Pancreas (tissue), 10 donors: ENCODE measurements around the gene CTDNEP1. TPM values are rescaled to one million over a fixed set of nuclear protein-coding genes. Genes with fewer than 3 reads are reported as not detected.
A peak's percentile ranks its signal among the peaks of the same experiment; 100 is the strongest.

Experiments used
- ATAC-seq, 4 donors: fragments of 200-7000 bp; cut with Tn5 transposase; one replicate each; pipeline versions ENCODE4 v1.8.0 to v1.9.1; 2020; ENCODE audit warnings: mild to moderate bottlenecking in 4 of 4, moderate library complexity in 4 of 4
- DNase-seq, 6 donors: peaks; one replicate each; pipeline ENCODE4 v3.0.0-alpha.2; 2020
- FAIRE-seq: peaks from 2 replicates; lab custom pipeline; 2012; peaks lifted over from hg19 to GRCh38; lab: Jason Lieb, UNC
- H3K27ac ChIP-seq, 4 donors: fragments of 200-600 bp; sonication (generic); 1 replicate in 3 of 4; 2 replicates in 1 of 4; pipeline versions ENCODE4 v1.5.0 to v1.8.0; 2020
- H3K27me3 ChIP-seq, 4 donors: fragments of 200-600 bp; one replicate each; pipeline ENCODE4 v1.8.0; 2021
- H3K36me3 ChIP-seq, 3 donors: fragments of 200-600 bp; sonication (generic) in 1 of 3; one replicate each; pipeline versions ENCODE4 v1.5.0 to v1.8.0; 2020 to 2021
- H3K4me1 ChIP-seq, 3 donors: fragments of 200-600 bp; one replicate each; pipeline ENCODE4 v1.8.0; 2021
- H3K4me3 ChIP-seq, 4 donors: fragments of 200-600 bp; sonication (generic) in 2 of 4; one replicate each; pipeline versions ENCODE4 v1.5.0 to v1.8.0; 2020 to 2021
- H3K9me3 ChIP-seq, 4 donors: fragments of 200-600 bp; one replicate each; pipeline ENCODE4 v1.8.0; 2021
- WGBS, 2 donors: extraction: QIAGEN DNeasy Blood & Tissue Kit; methylation state at CpG; one replicate each; pipeline ENCODE4 v1.1.7; 2013; 5-methylcytosine and 5-hydroxymethylcytosine counted together
- intact Hi-C, 3 donors: fragments of 100-400 bp; cut with DNase I; formaldehyde crosslinking; loops; one replicate each; pipeline versions ENCODE4 v1.11.1 to v1.14.2; 2022
- polyA plus RNA-seq, 2 donors: library from polyadenylated mRNA; stranded (reverse); fragments of 200-250 nt; gene quantifications; one replicate each; pipeline ENCODE4 v1.2.3, GENCODE V29; 2013
- total RNA-seq, 6 donors: library from RNA; stranded (reverse); fragmentation: NEBNext Ultra II Directional in 4 of 6; extraction: Animal tissue kit (Norgen Biotek cat#: 25700) in 4 of 6; gene quantifications; one replicate each; pipeline versions ENCODE4 v1.2.1 to v1.2.4, GENCODE V29; 2021 to 2023
- TF ChIP-seq, protein P1 (sequence below), 4 donors: fragments of 200-600 bp; sonication (generic) in 3 of 4; IDR thresholded peaks; one replicate each; pipeline versions ENCODE4 v1.5.0 to v1.8.0; 2021; ENCODE audit warnings: antibody characterized with exemption in 4 of 4
- donor health status: healthy with polysubstance abuse.
- donor health status: DM: no; HTN: no; CAD: no; lungs with moderate emphysema.
- donor health status: DM: no; HTN: no; CAD: no.
- donor health status: control.
- donor health status: control.
- donor health status: Bipolar disorder and iron deficiency.
- donor health status: DM: yes; HTN: yes; CAD: no.
- donor health status: DM: no; HTN: no; CAD: no.
- donor health status: DM: no; HTN: no; CAD: no.
- donor health status: DM: yes; HTN: yes; CAD: no.

The CTDNEP1 gene
- total and polyA plus RNA-seq, 8 donors, result 42.0 to 75.2 (median 53.8) TPM

DNA sequence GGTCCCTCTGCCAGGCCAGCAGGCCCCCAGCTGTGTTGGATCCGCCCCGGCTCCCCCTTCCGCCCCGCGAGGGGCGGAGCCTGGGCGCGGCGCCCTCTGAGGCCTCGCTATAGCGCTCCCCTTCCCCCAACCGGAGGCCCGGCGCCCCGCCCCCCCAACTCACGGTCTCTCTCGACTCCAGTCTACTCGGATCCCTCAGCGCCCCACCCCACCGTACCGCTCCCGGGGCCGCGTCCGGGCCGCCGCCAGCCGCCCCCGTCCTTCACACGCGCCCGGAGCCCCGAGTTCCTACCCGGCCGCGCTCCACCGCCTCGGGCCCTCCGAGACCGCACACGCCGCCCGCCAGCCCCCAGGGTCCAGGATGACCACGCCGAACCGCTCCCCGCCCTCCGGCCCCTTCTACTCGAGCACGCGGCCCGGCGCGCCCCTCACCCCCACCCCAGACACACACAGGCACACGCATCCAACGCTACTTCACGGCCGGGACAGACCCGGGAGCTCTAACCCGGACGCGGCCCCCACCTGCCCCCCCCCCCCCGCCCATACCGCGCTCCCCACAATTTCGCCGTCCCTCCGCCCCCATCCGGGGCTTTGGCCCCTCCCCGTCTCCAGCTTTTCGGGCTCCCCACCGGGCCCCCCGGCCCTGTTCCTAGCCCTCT is 13.6 kb downstream of the CTDNEP1 start:
- H3K9me3 ChIP-seq, result no peaks in the 10 kb centered on the region
- H3K27ac ChIP-seq, result peak overlapping the region; percentile 57 to 88 (median 76)
- no peak for FAIRE-seq
- DNase-seq, result peak; percentile 76 to 93 (median 88)
- no peaks in the 10 kb centered on the region for H3K27me3 ChIP-seq
- TF ChIP-seq, protein P1, sequence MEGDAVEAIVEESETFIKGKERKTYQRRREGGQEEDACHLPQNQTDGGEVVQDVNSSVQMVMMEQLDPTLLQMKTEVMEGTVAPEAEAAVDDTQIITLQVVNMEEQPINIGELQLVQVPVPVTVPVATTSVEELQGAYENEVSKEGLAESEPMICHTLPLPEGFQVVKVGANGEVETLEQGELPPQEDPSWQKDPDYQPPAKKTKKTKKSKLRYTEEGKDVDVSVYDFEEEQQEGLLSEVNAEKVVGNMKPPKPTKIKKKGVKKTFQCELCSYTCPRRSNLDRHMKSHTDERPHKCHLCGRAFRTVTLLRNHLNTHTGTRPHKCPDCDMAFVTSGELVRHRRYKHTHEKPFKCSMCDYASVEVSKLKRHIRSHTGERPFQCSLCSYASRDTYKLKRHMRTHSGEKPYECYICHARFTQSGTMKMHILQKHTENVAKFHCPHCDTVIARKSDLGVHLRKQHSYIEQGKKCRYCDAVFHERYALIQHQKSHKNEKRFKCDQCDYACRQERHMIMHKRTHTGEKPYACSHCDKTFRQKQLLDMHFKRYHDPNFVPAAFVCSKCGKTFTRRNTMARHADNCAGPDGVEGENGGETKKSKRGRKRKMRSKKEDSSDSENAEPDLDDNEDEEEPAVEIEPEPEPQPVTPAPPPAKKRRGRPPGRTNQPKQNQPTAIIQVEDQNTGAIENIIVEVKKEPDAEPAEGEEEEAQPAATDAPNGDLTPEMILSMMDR (IDR thresholded peaks at IDR 0.05), result no peak
- ATAC-seq, result peak; percentile 2 to 10 (median 6)
- H3K36me3 ChIP-seq, result peaks cover 0 to 3% (median 0%) of the 10 kb centered on the region in 3 donors
- peak overlapping the region; percentile 77 to 86 (median 80) for H3K4me3 ChIP-seq
- 0 to 1% methylated on average over 47 to 70 of the region's 73 CpGs for WGBS, 2 donors
- peaks cover 17 to 37% (median 17%) of the 10 kb centered on the region in 3 donors for H3K4me1 ChIP-seq
- intact Hi-C loops, result no loop called here

DNA sequence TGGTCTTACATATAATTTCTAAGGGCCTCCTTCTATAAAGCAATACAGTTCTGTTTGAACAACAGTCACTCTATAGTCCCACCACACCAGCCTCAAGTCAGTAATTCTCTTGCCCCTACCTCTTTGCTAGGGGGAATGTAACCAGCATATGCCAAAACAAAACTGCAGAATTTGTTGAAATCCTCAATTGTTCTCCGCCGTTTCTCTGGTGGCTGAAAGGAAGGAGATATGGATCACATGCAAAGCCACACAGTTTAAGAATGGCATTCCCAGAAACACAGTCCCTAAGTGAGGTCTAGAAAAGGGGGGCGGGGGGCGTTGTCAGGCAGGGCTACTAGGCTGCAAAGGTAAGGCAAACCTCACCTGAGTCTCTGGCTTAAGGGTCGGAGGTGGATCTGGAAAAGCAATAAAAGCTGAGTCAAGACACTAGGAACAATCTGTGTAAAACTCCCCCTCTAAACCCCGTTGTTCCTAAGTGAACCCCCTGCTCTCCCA is 14.2 kb downstream of the CTDNEP1 start:
- H3K4me1 ChIP-seq, result peaks cover 17 to 43% (median 17%) of the 10 kb centered on the region in 3 donors
- peak overlapping the region; percentile 77 to 86 (median 80) for H3K4me3 ChIP-seq
- DNase-seq (no peak), FAIRE-seq (no peak), ATAC-seq (no peak)
- H3K9me3 ChIP-seq, result no peaks in the 10 kb centered on the region
- intact Hi-C loops, result no loop called here
- H3K27me3 ChIP-seq, result no peaks in the 10 kb centered on the region
- TF ChIP-seq, protein P1 (IDR thresholded peaks at IDR 0.05), result no peak
- H3K27ac ChIP-seq, result peak overlapping the region; percentile 57 to 88 (median 76)
- peaks cover 0 to 3% (median 0%) of the 10 kb centered on the region in 3 donors for H3K36me3 ChIP-seq
- WGBS, 2 donors, result 15 to 22% methylated on average over 6 of the region's 6 CpGs

DNA sequence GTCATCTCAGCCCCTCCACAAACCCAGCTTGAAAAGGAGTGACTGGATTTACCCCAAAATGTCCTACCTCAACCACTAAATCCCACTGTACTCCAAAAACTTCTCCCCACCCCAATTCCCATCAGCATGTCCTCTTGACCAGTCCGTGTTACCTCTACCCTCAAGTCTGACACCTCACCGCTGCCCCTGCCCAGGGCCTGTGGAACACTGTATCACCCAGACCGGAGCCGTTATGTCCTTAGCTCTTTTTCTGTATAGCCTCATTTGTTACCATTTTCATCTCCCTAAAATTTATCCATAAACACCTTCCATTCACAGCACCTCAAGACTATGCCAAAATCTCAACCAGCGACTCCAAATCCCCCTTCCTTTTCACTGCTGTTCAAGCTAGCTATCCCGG is 14.7 kb downstream of the CTDNEP1 start:
- Histone ChIP-seq H3K4me3 (no peak overlapping the region), H3K9me3 (no peaks in the 10 kb centered on the region), H3K27ac (peak overlapping the region in 3 of 4 donors; percentile 67 to 88 (median 86)), H3K36me3 (peaks cover 0 to 3% (median 0%) of the 10 kb centered on the region in 3 donors), H3K27me3 (no peaks in the 10 kb centered on the region), H3K4me1 (peaks cover 17 to 47% (median 17%) of the 10 kb centered on the region in 3 donors)
- FAIRE-seq, result no peak
- WGBS, 2 donors, result 79 to 85% methylated on average over 6 of the region's 6 CpGs
- intact Hi-C loops, result no loop called here
- peak in 1 of 6 donors; percentile 17 for DNase-seq
- ATAC-seq, result no peak
- TF ChIP-seq, protein P1 (IDR thresholded peaks at IDR 0.05), result no peak

DNA sequence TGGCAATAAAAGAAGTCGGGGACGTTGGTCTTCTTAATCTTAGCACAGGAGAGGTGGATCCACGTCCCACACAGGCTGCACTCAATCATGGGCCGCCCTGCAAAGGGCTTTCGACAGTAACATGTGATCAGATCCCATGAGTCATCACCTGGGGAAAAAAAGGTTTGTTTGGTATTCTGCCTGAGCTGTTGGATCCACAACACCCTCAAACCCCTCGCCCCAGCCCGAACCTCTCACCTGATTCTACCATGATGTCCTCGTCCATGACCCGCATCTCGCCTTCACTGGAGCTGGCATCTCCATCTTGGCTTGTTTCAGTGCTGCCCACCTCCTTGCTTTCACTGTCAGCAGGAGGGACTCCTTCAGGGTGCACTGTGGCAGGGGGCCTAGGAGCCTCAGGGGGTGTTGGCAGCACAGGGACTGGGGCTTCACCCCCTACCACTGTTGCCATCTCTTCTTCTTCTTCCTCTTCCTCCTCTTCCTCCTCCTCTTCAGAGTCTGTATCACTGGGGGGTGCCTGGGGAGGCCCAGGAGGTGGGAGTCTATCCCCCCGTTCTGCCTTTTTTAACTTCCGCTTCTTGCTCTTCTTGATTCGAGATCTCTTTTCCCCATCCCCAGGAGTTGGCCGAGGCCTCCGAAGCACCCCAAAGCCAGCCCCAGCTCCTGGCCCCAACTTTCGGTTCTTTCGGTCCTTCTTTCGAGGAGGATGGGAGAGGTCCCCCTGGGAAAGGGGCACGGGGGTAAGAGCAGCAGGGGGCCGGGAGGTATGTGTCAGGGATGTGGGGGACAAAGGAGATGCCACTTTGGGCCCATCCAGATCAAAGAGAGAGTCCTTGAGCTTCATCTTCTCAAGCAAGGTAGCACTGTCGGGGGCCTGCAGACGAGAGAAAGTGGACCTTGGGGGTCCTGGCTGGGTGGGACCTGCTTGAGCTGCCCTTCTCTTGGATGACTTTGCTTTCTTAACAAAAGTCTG is 15.6 kb downstream of the CTDNEP1 start:
- Histone ChIP-seq H3K27ac (no peak overlapping the region), H3K27me3 (no peaks in the 10 kb centered on the region), H3K36me3 (peaks cover 0 to 3% (median 0%) of the 10 kb centered on the region in 3 donors), H3K4me3 (no peak overlapping the region), H3K4me1 (peaks cover 15 to 46% (median 16%) of the 10 kb centered on the region in 3 donors), H3K9me3 (no peaks in the 10 kb centered on the region)
- TF ChIP-seq, protein P1 (IDR thresholded peaks at IDR 0.05), result no peak
- intact Hi-C loops, result no loop called here
- FAIRE-seq (no peak), ATAC-seq (no peak), DNase-seq (peak in 4 of 6 donors; percentile 19 to 45 (median 43))
- WGBS, 2 donors, result 75 to 77% methylated on average over 22 of the region's 22 CpGs
